GM19035 (cell line): ENCODE data around the gene LSM2.

Experiments used
- ATAC-seq: cut with Tn5 transposase; IDR thresholded peaks from one replicate; pipeline ENCODE4 v1.9.1; 2021; ENCODE audit not compliant: unreplicated experiment

The LSM2 gene

DNA sequence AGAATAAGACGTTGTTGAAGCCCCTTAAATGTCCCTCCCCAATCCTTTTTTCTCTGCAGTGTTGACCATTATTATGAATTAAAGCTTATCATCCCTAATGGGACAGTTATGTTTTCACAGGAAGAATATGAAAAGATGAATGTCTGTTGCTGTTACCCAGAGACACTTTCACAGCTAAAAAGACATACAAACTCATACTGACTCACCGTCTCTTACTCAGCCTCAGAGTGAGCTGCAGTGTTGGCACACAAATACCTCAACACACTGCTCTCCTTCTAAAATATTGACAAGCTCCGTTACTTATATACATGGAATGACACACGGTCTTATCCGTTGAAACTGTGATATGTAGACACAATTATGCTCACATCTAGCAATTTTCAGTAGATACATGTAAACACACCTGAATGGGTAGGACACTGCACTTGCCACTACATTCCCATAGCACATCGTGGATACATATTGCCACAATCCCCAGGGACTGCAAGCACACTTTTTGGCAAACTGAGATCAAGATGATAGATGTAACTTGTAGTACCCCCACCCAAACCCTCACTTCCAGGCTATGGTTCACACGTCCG, 53.9 kb downstream of the LSM2 start:
- no peak for ATAC-seq

DNA sequence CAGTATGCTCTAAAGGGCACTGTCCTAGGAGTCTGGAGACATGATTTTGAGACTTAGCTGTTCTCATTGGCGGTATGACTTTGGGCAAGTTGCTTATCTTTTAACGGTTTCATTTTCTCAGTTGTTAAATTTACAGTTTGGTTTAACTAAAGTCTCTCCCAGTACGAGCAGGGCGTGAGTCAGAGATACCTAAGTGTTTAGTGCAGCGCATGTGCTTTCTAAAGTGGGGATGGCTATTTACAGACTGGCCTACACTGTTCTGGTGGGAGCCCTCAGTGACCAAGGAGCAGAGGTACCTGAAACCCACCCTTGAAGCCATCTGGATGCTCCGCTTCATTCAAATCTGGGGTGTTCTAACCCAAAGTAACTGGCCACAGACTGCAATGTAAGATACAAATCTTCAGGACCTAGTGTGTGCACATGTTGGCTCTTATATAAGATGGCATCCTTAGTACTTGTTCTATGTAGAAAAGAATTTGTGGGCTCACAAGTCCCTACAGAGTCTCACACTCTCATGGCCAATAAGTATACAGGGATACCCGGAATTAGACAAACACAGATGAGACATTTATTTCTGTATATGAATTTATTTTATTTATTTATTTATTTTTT, 56.2 kb downstream of the LSM2 start:
- ATAC-seq: no peak

DNA sequence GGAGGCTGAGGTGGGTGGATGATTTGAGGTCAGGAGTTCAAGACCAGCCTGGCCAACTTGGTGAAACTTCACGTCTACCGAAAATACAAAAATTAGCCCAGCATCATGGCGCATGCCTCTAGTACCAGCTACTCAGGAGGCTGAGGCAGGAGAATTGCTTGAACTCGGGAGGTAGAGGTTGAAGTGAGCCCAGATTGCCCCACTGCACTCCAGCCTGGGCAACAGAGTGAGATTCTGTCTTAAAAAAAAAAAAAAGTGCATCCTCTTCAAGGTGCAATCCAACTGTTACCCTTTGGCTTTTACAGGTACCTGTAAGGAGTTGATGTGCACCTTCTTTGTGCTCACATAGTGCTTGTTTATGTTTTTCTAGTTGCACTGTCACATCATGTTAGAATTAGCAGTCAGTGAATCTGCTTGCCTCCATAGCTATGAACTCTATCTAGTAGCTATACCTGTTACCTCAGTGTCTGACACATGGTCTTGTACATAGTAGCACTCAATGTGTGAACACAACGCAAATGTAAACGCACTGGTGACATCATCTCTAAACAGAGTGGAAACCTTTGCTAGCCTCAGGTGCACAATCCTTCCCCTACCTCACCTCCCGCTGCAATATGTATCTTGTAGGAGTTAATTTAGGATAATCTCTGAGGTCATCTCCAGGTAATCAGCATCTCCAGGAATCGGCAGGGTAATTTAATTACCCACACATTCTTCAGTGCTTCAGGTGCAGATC, 57.3 kb downstream of the LSM2 start:
- no peak for ATAC-seq
